Right lobe of liver (tissue), 6 donors: ENCODE data around the gene UNC5B. TPM values are rescaled to one million over a fixed set of nuclear protein-coding genes. Genes with fewer than 3 reads are reported as not detected.
A peak's percentile ranks its signal among the peaks of the same experiment; 100 is the strongest.

Experiments
- ATAC-seq, 4 donors: fragments of 200-7000 bp; cut with Tn5 transposase; one replicate each; pipeline ENCODE4 v1.9.1; 2020; ENCODE audit warnings: mild to moderate bottlenecking in 4 of 4, moderate library complexity in 4 of 4
- DNase-seq, 3 donors: peaks; one replicate each; pipeline ENCODE4 v3.0.0-alpha.2; 2020
- H3K27ac ChIP-seq, 3 donors: fragments of 200-600 bp; one replicate each; pipeline ENCODE4 v1.8.0; 2022
- H3K27me3 ChIP-seq, 2 donors: fragments of 200-600 bp; one replicate each; pipeline ENCODE4 v1.8.0; 2022
- H3K36me3 ChIP-seq, 4 donors: fragments of 200-600 bp; sonication (generic) in 1 of 4; one replicate each; pipeline versions ENCODE4 v1.5.1 to v1.8.0; 2017 to 2022; ENCODE audit warnings: control low read depth in 1 of 4
- H3K4me1 ChIP-seq, 4 donors: fragments of 200-600 bp; sonication (generic) in 1 of 4; one replicate each; pipeline versions ENCODE4 v1.5.1 to v1.8.0; 2017 to 2022; ENCODE audit warnings: control low read depth in 1 of 4
- H3K4me3 ChIP-seq, 3 donors: fragments of 200-600 bp; one replicate each; pipeline ENCODE4 v1.8.0; 2022
- H3K9me3 ChIP-seq, 4 donors: fragments of 200-600 bp; sonication (generic) in 1 of 4; one replicate each; pipeline versions ENCODE4 v1.5.1 to v1.8.0; 2017 to 2022; ENCODE audit warnings: control low read depth in 1 of 4
- POLR2A ChIP-seq: fragments of 450-650 bp; IDR thresholded peaks from one replicate; pipeline ENCODE4 v1.6.1; 2017; ENCODE audit warnings: antibody characterized with exemption, mild to moderate bottlenecking
- WGBS: methylation state at CpG from one replicate; pipeline ENCODE4 v1.1.6; 2018; ENCODE audit warnings: low coverage, low lambda C conversion rate; ENCODE audit not compliant: insufficient coverage; ENCODE audit errors: missing lambda C conversion rate; 5-methylcytosine and 5-hydroxymethylcytosine counted together
- intact Hi-C, 2 donors: fragments of 100-400 bp; cut with DNase I; formaldehyde crosslinking; loops; one replicate each; pipeline versions ENCODE4 v1.11.2 to v1.14.1; 2022
- total RNA-seq, 6 experiments: library from RNA; depleted of rRNA in 2 of 6; stranded (reverse); fragments of >200 nt in 2 of 6; fragmentation: NEBNext Ultra II Directional in 3 of 6; extraction: Animal tissue kit (Norgen Biotek cat#: 25700) in 3 of 6; gene quantifications; one replicate each; pipeline versions ENCODE4 v1.1.0 to v1.2.4, GENCODE V29; 2016 to 2023
- TF ChIP-seq, protein P1 (sequence below), 4 donors: fragments of 200-600 bp in 3 of 4; fragments of 450-650 bp in 1 of 4; IDR thresholded peaks; one replicate each; pipeline versions ENCODE4 v1.5.1 to v1.8.0; 2016 to 2022; ENCODE audit warnings: antibody characterized with exemption in 4 of 4, mild to moderate bottlenecking in 2 of 4
- donor health status: DM: no; HTN: yes; CAD: no.
- donor health status: DM: no; HTN: no; CAD: no.
- donor health status: DM: no; HTN: no; CAD: no.
- donor health status: DM: no; HTN: yes; CAD: no.
- donor health status: DM: no; HTN: yes; CAD: no.

The UNC5B gene
- total RNA-seq, 6 experiments from 2014 or later: 1.0 to 6.2 (median 2.1) TPM

DNA sequence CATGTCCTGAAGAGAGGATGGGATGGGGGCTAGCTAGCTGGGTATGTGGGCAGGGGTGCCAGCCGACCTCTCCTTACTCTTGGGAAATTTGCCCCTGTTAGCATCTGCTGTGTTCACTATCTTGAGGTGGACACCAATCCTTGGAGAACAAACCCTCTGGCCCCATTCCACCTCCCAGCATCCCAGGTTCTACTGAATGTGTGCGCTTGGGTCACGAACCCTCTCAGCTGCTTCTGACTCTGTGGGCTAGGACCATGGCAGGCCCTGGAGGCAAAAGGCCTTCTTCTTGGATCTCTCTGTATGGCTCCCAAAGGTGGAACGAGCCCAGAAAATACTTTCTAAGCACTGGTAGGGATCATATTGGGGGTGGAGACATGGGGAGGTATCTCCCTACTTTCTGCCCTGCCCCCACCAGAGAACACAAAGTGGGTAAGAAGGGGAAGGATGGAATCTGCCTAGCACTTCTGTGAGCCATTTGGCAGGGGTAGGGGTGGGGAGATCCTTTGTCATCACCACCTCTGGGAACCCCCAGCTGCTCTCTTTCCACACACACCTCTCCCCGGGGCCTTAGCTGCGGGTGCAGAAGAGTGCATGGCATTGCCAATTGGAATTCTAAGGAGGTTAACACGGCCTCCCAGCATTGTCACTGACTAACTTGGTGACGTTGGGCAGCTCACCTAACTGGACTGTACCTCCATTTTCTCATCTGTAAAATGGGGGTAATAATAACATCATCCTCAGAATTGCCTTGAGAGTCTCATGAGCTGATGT lies 7.7 kb downstream of the UNC5B start:
- Histone ChIP-seq H3K4me1 (no peaks in the 10 kb centered on the region), H3K4me3 (no peak overlapping the region), H3K27ac (no peak overlapping the region), H3K36me3 (no peaks in the 10 kb centered on the region), H3K9me3 (no peaks in the 10 kb centered on the region), H3K27me3 (no peaks in the 10 kb centered on the region)
- intact Hi-C loops: loop anchor here in 1 of 2 donors (10.0 kb wide), 1 partner anchor 315 kb away; no protein-coding TSS in a partner anchor
- DNase-seq (peak in 1 of 3 donors; percentile 24), ATAC-seq (no peak)
- 63% methylated on average over 4 of the region's 8 CpGs for WGBS
- TF ChIP-seq POLR2A: no peak
- TF ChIP-seq, protein P1, sequence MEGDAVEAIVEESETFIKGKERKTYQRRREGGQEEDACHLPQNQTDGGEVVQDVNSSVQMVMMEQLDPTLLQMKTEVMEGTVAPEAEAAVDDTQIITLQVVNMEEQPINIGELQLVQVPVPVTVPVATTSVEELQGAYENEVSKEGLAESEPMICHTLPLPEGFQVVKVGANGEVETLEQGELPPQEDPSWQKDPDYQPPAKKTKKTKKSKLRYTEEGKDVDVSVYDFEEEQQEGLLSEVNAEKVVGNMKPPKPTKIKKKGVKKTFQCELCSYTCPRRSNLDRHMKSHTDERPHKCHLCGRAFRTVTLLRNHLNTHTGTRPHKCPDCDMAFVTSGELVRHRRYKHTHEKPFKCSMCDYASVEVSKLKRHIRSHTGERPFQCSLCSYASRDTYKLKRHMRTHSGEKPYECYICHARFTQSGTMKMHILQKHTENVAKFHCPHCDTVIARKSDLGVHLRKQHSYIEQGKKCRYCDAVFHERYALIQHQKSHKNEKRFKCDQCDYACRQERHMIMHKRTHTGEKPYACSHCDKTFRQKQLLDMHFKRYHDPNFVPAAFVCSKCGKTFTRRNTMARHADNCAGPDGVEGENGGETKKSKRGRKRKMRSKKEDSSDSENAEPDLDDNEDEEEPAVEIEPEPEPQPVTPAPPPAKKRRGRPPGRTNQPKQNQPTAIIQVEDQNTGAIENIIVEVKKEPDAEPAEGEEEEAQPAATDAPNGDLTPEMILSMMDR (IDR thresholded peaks at IDR 0.05): no peak

DNA sequence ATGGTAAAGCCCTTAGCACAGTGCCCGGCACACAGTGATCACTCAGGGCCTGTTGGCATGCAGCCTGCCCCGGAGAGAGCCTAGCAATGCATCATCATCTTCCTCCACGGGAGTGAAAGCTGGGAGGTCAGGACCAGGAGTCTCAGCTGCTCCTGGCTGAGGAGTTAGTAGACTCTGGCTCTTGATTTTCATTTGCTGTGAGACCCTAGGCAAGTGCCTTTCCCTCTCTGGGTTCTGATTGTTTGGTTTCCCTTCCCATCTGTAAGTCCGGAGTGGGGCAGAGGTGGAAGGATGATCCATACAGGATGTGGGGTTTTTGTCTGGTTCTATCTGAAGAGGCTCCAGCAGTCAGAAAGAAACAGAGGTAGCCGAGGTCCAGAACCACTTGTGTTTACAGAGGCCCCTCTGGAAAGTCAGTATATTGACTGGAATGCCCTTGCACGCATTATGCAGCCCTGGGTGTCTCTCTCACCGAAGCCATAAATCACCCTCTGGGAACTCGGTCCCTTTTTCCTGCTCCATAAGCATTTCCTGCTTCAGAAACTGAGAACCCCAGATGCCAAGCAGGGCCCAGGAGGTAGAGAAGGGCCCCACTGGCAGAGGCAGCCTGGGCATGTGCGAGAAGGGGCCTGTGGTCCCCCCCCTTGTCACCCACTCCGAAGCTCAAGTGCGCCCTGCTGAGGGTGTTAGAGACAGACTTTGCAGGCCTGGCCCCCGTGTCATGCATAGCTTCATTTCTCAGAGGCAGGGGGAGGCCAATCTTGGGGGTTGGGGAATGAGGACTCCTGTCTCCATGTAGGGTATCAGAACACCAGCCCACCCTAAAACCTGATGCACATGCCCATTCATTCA lies 8.5 kb downstream of the UNC5B start:
- intact Hi-C loops: no loop called here
- DNase-seq (peak in 1 of 3 donors; percentile 30), ATAC-seq (no peak)
- no peak overlapping the region for H3K4me3 ChIP-seq
- H3K27me3 ChIP-seq: no peaks in the 10 kb centered on the region
- 61% methylated on average over 6 of the region's 12 CpGs for WGBS
- H3K9me3 ChIP-seq: no peaks in the 10 kb centered on the region
- H3K36me3 ChIP-seq: no peaks in the 10 kb centered on the region
- no peaks in the 10 kb centered on the region for H3K4me1 ChIP-seq
- no peak overlapping the region for H3K27ac ChIP-seq
- TF ChIP-seq, protein P1 (IDR thresholded peaks at IDR 0.05): no peak
- no peak for TF ChIP-seq POLR2A

DNA sequence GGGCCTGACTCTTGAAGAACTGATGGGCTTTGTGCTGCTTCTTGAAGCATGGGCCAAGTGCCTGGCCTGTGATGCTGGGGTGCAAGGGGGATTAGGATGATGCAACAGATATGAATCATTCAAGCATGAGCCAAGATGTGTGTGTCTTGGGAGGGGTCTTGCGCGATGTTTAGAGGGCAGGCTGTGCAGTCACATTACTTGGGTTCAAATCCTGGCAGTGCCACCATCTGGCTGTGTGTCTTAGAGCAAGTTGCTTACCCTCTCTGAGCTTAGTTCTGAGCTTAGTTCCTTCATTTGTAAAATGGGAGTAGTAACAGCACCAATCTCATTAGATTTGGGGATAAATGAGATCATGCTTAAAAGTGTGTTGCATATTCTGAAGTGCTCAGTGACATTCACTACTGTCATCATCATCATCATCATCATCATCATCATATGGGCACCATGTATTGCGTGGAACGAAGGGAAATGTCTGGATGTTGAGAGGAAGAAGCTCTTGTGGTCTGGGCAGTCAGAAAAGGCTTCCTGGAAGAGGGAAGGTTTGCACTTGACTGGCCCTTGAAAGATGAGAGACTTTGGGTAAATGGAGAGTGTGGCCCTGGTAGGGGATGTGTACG lies 9.3 kb downstream of the UNC5B start:
- intact Hi-C loops: no loop called here
- WGBS: 90% methylated on average over 2 of the region's 5 CpGs
- Histone ChIP-seq H3K36me3 (no peaks in the 10 kb centered on the region), H3K27me3 (no peaks in the 10 kb centered on the region), H3K27ac (no peak overlapping the region), H3K4me1 (no peaks in the 10 kb centered on the region), H3K4me3 (no peak overlapping the region), H3K9me3 (no peaks in the 10 kb centered on the region)
- DNase-seq (peak in 1 of 3 donors; percentile 28), ATAC-seq (no peak)
- TF ChIP-seq, protein P1 (IDR thresholded peaks at IDR 0.05): no peak
- TF ChIP-seq POLR2A: no peak

DNA sequence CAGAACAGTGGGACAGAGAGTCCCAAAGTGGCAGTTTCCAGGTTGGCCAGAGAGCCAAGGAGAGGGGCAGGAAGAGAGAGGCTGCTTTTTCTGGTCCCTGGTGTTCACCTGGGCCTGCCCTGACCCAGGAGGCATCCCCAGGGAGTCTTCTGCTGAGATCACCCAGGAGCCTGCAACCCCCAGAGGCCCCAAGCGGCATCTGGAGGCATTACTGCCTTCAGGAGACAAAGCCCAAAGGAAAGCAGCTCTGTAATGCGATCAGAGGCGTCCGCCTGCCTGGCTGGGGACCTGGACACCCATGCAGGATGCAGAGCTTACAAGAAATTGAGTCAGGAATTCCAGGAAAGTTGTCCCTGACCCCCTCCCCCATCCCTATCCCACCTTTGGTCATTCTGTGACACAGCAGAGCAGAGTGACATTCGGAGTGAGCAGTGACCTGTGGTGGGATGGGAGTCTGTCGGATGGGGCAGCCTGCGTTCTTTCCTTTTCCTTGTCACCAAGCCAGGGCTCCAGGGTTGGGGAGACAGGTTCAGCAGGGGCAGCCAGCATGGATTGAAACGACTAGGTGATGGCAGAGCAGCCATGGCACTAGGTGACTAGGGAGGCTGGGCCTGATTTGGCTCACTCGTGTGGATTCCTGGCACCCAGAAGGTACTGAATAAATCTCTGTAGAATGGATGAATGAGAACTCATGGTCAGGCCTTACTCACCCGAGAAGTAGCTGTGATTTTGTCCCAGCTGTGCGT lies 10.4 kb downstream of the UNC5B start:
- Histone ChIP-seq H3K9me3 (no peaks in the 10 kb centered on the region), H3K4me1 (no peaks in the 10 kb centered on the region), H3K4me3 (no peak overlapping the region), H3K27ac (no peak overlapping the region), H3K27me3 (no peaks in the 10 kb centered on the region), H3K36me3 (no peaks in the 10 kb centered on the region)
- no peak for ATAC-seq
- TF ChIP-seq, protein P1 (IDR thresholded peaks at IDR 0.05): no peak
- TF ChIP-seq POLR2A: no peak
- WGBS: 67% methylated on average over 1 of the region's 11 CpGs
- intact Hi-C loops: no loop called here
- peak in 1 of 3 donors; percentile 38 for DNase-seq
